Lower lobe of right lung (tissue), 2 donors: ENCODE results near the gene CECR2. TPM values are rescaled to one million over a fixed set of nuclear protein-coding genes. Genes with fewer than 3 reads are reported as not detected.

ENCODE experiments used
- ATAC-seq, 2 donors: fragments of 200-7000 bp; cut with Tn5 transposase; one replicate each; pipeline ENCODE4 v1.9.1; 2020 to 2022; ENCODE audit warnings: mild to moderate bottlenecking in 2 of 2, moderate library complexity in 2 of 2
- DNase-seq: peaks from one replicate; pipeline ENCODE4 v3.0.0-alpha.2; 2020
- H3K27ac ChIP-seq: fragments of 200-600 bp; one replicate; pipeline ENCODE4 v1.8.0; 2022
- H3K27me3 ChIP-seq: fragments of 200-600 bp; one replicate; pipeline ENCODE4 v1.8.0; 2022; ENCODE audit warnings: low read depth
- H3K36me3 ChIP-seq: fragments of 200-600 bp; one replicate; pipeline ENCODE4 v1.8.0; 2022; ENCODE audit warnings: mild to moderate bottlenecking
- H3K4me1 ChIP-seq: fragments of 200-600 bp; one replicate; pipeline ENCODE4 v1.8.0; 2022
- H3K4me3 ChIP-seq: fragments of 200-600 bp; one replicate; pipeline ENCODE4 v1.8.0; 2022; ENCODE audit warnings: mild to moderate bottlenecking
- H3K9me3 ChIP-seq: fragments of 200-600 bp; one replicate; pipeline ENCODE4 v1.8.0; 2022
- intact Hi-C: fragments of 100-400 bp; cut with DNase I; formaldehyde crosslinking; loops from one replicate; pipeline ENCODE4 v1.11.0; 2022
- total RNA-seq: library from RNA; stranded (reverse); fragmentation: NEBNext Ultra II Directional; extraction: Animal tissue kit (Norgen Biotek cat#: 25700); gene quantifications from one replicate; pipeline ENCODE4 v1.2.1, GENCODE V29; 2021
- TF ChIP-seq, protein P1 (sequence below): fragments of 200-600 bp; IDR thresholded peaks from one replicate; pipeline ENCODE4 v1.8.0; 2022; ENCODE audit warnings: antibody characterized with exemption, mild to moderate bottlenecking
- donor health status: DM: no; HTN: yes; CAD: no; lungs with severe emphysema.

The CECR2 gene
- total RNA-seq, 1 donor from 2014 or later, result 10.9 TPM

DNA sequence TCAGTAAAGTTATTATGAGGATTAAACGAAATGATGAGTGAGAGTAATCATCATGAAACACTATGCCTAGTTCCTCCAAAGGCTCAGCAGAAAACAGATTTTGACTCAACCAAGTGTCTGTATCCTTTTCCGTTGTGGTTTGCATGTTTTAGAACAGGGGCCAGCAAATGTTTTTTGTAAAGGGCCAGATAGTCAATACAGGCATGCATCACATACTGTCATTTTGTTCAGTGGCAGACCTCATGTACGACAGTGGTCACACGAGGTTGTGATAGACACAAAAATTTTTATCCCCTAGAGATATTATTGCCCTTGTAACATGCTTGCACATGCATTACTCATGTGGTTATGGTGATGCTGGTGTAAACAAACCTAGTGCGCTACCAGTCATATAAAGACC, 112.2 kb downstream of the CECR2 start:
- ATAC-seq (no peak), DNase-seq (no peak)
- Histone ChIP-seq H3K36me3 (no peaks in the 10 kb centered on the region), H3K4me3 (no peak overlapping the region), H3K27me3 (no peaks in the 10 kb centered on the region), H3K9me3 (no peaks in the 10 kb centered on the region), H3K27ac (no peak overlapping the region), H3K4me1 (peaks cover 14% of the 10 kb centered on the region)
- intact Hi-C loops, result no loop called here
- TF ChIP-seq, protein P1, sequence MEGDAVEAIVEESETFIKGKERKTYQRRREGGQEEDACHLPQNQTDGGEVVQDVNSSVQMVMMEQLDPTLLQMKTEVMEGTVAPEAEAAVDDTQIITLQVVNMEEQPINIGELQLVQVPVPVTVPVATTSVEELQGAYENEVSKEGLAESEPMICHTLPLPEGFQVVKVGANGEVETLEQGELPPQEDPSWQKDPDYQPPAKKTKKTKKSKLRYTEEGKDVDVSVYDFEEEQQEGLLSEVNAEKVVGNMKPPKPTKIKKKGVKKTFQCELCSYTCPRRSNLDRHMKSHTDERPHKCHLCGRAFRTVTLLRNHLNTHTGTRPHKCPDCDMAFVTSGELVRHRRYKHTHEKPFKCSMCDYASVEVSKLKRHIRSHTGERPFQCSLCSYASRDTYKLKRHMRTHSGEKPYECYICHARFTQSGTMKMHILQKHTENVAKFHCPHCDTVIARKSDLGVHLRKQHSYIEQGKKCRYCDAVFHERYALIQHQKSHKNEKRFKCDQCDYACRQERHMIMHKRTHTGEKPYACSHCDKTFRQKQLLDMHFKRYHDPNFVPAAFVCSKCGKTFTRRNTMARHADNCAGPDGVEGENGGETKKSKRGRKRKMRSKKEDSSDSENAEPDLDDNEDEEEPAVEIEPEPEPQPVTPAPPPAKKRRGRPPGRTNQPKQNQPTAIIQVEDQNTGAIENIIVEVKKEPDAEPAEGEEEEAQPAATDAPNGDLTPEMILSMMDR, result no peak

DNA sequence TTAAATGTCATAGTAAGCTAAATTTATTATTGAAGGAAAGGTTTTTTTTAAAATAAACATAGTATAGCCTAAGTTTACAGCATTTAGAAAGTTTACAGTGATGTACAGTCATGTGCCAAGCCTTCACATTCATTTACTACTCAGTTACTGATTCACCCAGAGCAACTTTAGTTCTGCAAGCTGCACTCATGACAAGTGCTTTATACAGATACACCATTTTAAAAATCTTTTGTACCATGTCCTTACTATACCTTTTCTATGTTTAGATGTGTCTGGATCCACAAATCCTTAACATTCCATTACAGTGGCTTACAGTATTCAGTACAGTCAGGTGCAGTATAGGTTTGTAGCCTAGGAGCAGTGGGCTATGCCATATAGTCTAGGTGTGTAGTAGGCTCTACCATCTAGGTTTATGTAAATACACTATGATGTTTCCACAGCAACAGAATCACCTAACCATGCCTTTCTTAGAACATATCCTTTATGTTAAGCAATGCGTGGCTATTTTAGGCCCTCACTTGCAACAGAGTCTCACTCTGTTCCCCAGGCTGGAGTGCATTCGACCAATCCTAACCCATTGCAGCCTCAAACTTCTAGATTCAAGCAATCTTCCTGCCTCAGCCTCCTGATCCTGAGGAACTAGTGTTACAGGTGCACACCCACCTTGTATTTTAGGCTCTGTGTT, 114.6 kb downstream of the CECR2 start:
- Histone ChIP-seq H3K27me3 (no peaks in the 10 kb centered on the region), H3K36me3 (no peaks in the 10 kb centered on the region), H3K4me3 (no peak overlapping the region), H3K27ac (no peak overlapping the region), H3K4me1 (no peaks in the 10 kb centered on the region), H3K9me3 (no peaks in the 10 kb centered on the region)
- intact Hi-C loops, result no loop called here
- no peak for DNase-seq
- peak; percentile 67 to 70 for ATAC-seq
- TF ChIP-seq, protein P1, result no peak

DNA sequence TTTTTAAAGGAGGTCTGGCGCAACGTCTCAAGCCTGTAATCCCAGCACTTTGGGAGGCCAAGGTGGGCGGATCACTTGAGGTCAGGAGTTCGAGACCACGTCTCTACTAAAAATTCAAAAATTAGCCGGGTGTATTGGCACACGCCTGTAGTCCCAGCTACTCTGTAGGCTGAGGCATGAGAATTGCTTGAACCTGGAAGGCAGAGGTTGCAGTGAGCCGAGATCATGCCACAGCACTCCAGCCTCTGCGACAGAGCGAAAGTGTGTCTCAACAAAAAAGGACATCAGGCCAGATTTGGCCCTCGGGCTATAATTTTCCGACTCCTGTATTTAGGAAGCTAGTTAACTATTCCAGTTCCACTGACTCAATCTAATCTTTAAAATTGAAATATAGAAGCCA, 115.3 kb downstream of the CECR2 start:
- Histone ChIP-seq H3K27me3 (no peaks in the 10 kb centered on the region), H3K4me1 (no peaks in the 10 kb centered on the region), H3K27ac (no peak overlapping the region), H3K36me3 (no peaks in the 10 kb centered on the region), H3K4me3 (no peak overlapping the region), H3K9me3 (no peaks in the 10 kb centered on the region)
- ATAC-seq (no peak), DNase-seq (no peak)
- intact Hi-C loops, result no loop called here
- TF ChIP-seq, protein P1, result no peak

DNA sequence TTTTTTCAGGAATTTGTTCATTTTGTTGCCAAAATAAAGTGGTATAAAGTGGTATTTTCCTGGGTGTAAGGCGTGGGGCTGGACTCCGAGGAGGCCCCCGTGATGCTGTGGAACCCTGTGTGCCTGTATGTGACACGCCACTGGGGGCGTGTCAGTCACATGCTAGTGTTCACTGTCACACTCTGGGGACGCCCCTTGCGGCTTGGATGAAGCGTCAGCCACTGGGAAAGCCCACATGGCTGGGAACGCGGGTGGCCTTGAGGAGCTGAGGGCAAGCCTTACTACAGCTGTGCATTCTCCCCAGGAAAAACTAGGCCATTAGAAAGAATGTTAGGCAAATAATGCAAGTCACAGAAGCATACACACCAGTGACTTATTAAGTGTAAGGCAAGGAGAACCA, 117.1 kb downstream of the CECR2 start:
- no peak overlapping the region for H3K27ac ChIP-seq
- no peak for ATAC-seq
- no peaks in the 10 kb centered on the region for H3K4me1 ChIP-seq
- no peak for DNase-seq
- no peaks in the 10 kb centered on the region for H3K27me3 ChIP-seq
- H3K9me3 ChIP-seq, result no peaks in the 10 kb centered on the region
- no peak overlapping the region for H3K4me3 ChIP-seq
- TF ChIP-seq, protein P1, result no peak
- no peaks in the 10 kb centered on the region for H3K36me3 ChIP-seq
- intact Hi-C loops, result no loop called here

- intact Hi-C loops, result no loop called here
- H3K36me3 ChIP-seq, result no peaks in the 10 kb centered on the region
- H3K9me3 ChIP-seq, result no peaks in the 10 kb centered on the region
- no peak overlapping the region for H3K4me3 ChIP-seq
- H3K27me3 ChIP-seq, result no peaks in the 10 kb centered on the region
- DNase-seq (no peak), ATAC-seq (no peak)
- TF ChIP-seq, protein P1, result no peak
- H3K4me1 ChIP-seq, result no peaks in the 10 kb centered on the region
- no peak overlapping the region for H3K27ac ChIP-seq
These were observed 117.5 kb downstream of the CECR2 start for GRCh38 chr22:17486719-17487118.
